ENCODE data around the gene SLC45A3. TPM values are rescaled to one million over a fixed set of nuclear protein-coding genes. Genes with fewer than 3 reads are reported as not detected.

SLC45A3 gene
- total and polyA plus RNA-seq, 3 donors from 2014 or later, result 4.5 to 8.9 (median 7.3) TPM

DNA sequence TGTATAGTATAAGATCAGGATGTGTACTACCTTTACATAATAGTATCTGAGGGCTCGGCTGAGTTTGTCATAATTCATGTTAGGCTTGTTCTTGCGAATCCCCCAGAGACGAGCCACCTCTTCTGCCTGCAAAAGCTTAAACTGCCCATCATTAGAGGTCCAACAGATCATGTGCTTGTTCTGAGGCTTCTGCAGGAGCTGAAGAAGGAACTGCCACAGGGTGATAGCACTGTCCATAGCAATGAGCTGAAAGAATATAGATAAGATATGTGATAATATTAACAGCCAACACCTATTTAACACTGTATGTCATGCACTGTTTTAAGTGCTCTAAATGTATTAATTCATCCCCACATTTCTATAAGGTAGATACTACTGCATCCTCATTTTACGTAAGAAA is 56.7 kb downstream of the SLC45A3 start:
- no peak overlapping the region for H3K4me3 ChIP-seq
- H3K36me3 ChIP-seq (ENCODE audit: low read depth, missing control alignments), result no peaks in the 10 kb centered on the region
- 83 to 89% methylated on average over 4 of the region's 4 CpGs for WGBS, 2 donors
- DNase-seq, result no peak
- no peaks in the 10 kb centered on the region for H3K9me3 ChIP-seq
- TF ChIP-seq POLR2A (IDR thresholded peaks at IDR 0.05), result no peak
- no peak for TF ChIP-seq CTCF (IDR thresholded peaks at IDR 0.05)
- H3K4me1 ChIP-seq, result no peaks in the 10 kb centered on the region
- intact Hi-C loops (cut with DNase I; ENCODE audit: low total_unique reads), result no loop called here
- no peak overlapping the region for H3K27ac ChIP-seq
- H3K27me3 ChIP-seq, result no peaks in the 10 kb centered on the region

- H3K4me1 ChIP-seq, result no peaks in the 10 kb centered on the region
- intact Hi-C loops (cut with DNase I; ENCODE audit: low total_unique reads), result no loop called here
Measured at GRCh38 chr1:205620269-205620668, 60.0 kb downstream of the SLC45A3 start.

DNA sequence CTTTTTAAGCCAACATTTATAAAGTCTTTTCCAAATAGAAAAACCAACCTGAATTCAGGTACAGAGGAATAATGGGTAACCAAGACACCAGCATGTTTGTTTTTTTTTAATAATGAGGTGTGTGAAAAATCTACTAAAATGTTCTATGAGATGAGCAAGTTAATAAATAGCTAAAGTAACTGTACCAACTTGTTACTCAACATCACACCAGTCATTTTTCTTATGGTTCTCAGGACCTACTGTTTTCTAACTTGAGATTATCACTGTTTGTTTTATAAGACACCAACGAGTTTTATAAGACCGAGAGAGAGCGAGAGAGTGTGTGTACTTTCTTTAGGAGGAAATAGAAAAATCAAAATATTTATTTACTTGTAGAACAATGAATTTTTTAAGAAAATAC is 60.9 kb downstream of the SLC45A3 start:
- TF ChIP-seq CTCF (IDR thresholded peaks at IDR 0.05) (no peak), POLR2A (IDR thresholded peaks at IDR 0.05) (no peak)
- H3K27me3 ChIP-seq, result no peaks in the 10 kb centered on the region
- DNase-seq, result no peak
- intact Hi-C loops (cut with DNase I; ENCODE audit: low total_unique reads), result no loop called here
- no peaks in the 10 kb centered on the region for H3K36me3 ChIP-seq (ENCODE audit: low read depth, missing control alignments)
- no peaks in the 10 kb centered on the region for H3K9me3 ChIP-seq
- no peak overlapping the region for H3K4me3 ChIP-seq
- H3K27ac ChIP-seq, result no peak overlapping the region
- no peaks in the 10 kb centered on the region for H3K4me1 ChIP-seq
- 89 to 94% methylated on average over 3 of the region's 3 CpGs for WGBS, 2 donors

More at GRCh38 chr1:205620269-205620668, 60.0 kb downstream of the SLC45A3 start:
- Histone ChIP-seq H3K27ac (no peak overlapping the region), H3K36me3 (ENCODE audit: low read depth, missing control alignments) (no peaks in the 10 kb centered on the region), H3K9me3 (no peaks in the 10 kb centered on the region), H3K4me3 (no peak overlapping the region), H3K27me3 (no peaks in the 10 kb centered on the region)
- WGBS, 2 donors, result 90 to 93% methylated on average over 6 of the region's 6 CpGs
- no peak for DNase-seq
- no peak for TF ChIP-seq CTCF (IDR thresholded peaks at IDR 0.05)
- TF ChIP-seq POLR2A (IDR thresholded peaks at IDR 0.05), result no peak

GRCh38 chr1:205616563-205617293 is 63.6 kb downstream of the SLC45A3 start:
- no peaks in the 10 kb centered on the region for H3K27me3 ChIP-seq
- no peak for DNase-seq
- WGBS, 2 donors, result 80 to 85% methylated on average over 1 of the region's 1 CpG
- H3K27ac ChIP-seq, result no peak overlapping the region
- no peaks in the 10 kb centered on the region for H3K36me3 ChIP-seq (ENCODE audit: low read depth, missing control alignments)
- H3K4me3 ChIP-seq, result no peak overlapping the region
- H3K9me3 ChIP-seq, result no peaks in the 10 kb centered on the region
- TF ChIP-seq CTCF (IDR thresholded peaks at IDR 0.05), result no peak
- no peak for TF ChIP-seq POLR2A (IDR thresholded peaks at IDR 0.05)
- H3K4me1 ChIP-seq, result no peaks in the 10 kb centered on the region
- intact Hi-C loops (cut with DNase I; ENCODE audit: low total_unique reads), result no loop called here

GRCh38 chr1:205615789-205616188 is 64.5 kb downstream of the SLC45A3 start:
- no peaks in the 10 kb centered on the region for H3K4me1 ChIP-seq
- 67 to 77% methylated on average over 1 of the region's 1 CpG for WGBS, 2 donors
- intact Hi-C loops (cut with DNase I; ENCODE audit: low total_unique reads), result no loop called here

More at GRCh38 chr1:205615789-205616188, 64.5 kb downstream of the SLC45A3 start:
- TF ChIP-seq POLR2A (IDR thresholded peaks at IDR 0.05) (no peak), CTCF (IDR thresholded peaks at IDR 0.05) (no peak)
- Histone ChIP-seq H3K9me3 (no peaks in the 10 kb centered on the region), H3K36me3 (ENCODE audit: low read depth, missing control alignments) (no peaks in the 10 kb centered on the region), H3K27ac (no peak overlapping the region), H3K4me3 (no peak overlapping the region), H3K27me3 (no peaks in the 10 kb centered on the region)
- no peak for DNase-seq
